Activated effector memory CD4-positive, alpha-beta T cell treated with anti-CD3 and anti-CD28 coated beads, Interleukin-2, amount 50 U/mL, for 16 hours (primary cell): Measurements from ENCODE around the gene GAL3ST2.
"Not testable (repeated sequence)": the region's sequence is repeated elsewhere in the genome, so short reads cannot be mapped to it uniquely, and the experiment has no call there.

Experiments used
- DNase-seq: peaks from one replicate; pipeline ENCODE4 v3.0.0-alpha.2; 2020

Gene GAL3ST2

DNA sequence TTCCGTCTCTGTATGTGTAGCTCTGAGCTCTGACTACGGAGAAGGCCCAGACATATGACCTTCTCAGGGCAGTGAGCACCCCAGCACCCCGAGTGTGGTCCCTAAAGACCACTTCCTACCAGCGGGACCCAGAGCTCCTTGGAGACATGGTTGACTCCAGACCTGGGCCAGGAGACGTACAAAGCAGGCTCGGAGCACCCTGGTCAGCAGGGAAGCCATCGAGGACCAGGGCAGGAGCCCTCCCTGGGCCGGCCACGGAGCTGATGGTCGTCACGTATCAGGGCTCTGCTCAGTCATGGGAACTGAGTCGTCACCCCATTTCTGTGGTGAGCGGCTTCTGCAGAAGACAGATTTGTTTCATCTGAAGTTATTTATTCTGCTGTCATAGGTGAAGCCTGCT lies 19.6 kb downstream of the GAL3ST2 start:
- DNase-seq: peak; percentile 46

DNA sequence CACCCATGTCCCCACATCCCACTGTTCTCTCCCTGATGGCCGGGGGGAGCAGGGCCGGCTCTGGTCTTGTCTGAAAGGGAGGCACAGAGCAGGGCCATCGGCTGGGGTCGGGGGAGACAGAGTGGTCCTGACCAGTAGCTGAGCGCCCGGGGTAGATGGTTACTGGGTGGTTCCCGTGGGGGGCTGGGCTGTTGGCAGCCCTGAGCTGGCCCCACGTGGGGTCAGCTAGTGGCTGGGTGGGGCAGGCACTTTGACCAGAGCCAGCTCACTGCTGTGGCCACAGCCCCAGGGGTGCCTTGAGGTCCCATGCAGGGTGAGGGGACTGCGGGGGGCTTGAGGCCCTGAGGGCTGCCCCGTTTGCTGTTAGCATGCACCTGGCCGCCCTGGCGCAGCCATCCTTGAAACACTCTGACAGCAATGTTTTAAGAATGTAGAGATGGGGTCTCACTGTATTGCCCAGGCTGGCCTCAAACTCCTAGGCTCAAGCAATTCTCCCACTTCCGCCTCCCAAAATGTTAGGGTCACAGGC lies 20.1 kb downstream of the GAL3ST2 start:
- DNase-seq: peak; percentile 61

DNA sequence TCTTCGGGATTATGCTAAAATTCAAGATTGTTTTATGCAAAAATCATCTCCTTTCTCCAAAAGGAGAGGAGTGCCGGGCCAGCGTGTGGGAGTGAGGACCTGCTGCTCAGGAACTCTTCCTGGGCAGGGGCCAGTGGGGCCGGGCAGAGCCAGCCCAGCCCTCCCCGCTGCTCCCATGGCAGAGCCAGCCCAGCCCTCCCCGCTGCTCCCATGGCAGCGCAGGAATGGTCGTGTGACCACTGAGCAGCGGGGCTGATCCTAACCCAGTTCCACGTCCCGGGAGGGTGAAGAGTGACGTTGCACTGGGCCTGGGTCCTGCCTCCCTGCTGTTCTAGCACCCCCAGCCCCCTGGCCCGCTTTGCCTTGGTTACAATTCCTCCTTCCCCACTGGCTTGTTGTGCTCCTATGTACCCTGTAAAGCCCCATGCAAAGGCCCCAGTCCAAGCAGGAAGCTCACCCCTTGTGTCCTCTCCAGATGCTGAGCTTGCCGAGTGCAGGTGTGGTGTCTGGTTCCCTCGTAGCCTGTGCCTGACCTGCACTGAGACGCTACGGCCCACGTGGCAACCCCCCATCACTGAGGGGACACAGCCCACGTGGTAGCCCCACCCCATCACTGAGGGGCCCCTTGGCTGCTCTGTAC lies 20.9 kb downstream of the GAL3ST2 start:
- peak; percentile 43 for DNase-seq

DNA sequence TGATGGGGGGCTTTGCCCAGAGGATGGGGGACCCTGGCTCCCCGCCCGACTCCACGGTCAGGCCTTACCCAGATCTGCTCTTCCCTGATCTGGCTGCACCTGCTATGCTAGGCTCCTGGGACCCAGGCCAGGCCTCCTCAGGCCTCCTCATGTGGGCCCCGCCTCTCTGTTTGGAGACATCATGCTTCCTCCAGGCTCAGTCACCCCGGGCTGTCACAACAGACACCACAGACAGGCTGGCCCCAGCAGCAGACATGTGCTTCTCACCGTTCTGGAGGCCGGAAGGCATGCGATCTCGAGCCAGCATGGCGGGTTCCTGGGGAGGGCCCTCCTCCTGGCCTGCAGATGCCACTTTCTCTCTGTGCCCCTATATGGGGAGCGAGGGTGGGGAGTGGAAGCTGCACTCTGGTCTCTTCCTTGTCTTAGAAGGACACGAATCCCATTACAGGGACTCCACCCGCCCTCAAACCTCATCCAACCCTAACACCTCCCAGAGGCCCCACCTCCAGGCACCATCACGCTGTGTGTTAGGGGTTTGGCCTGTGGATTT lies 21.5 kb downstream of the GAL3ST2 start:
- DNase-seq: no peak

DNA sequence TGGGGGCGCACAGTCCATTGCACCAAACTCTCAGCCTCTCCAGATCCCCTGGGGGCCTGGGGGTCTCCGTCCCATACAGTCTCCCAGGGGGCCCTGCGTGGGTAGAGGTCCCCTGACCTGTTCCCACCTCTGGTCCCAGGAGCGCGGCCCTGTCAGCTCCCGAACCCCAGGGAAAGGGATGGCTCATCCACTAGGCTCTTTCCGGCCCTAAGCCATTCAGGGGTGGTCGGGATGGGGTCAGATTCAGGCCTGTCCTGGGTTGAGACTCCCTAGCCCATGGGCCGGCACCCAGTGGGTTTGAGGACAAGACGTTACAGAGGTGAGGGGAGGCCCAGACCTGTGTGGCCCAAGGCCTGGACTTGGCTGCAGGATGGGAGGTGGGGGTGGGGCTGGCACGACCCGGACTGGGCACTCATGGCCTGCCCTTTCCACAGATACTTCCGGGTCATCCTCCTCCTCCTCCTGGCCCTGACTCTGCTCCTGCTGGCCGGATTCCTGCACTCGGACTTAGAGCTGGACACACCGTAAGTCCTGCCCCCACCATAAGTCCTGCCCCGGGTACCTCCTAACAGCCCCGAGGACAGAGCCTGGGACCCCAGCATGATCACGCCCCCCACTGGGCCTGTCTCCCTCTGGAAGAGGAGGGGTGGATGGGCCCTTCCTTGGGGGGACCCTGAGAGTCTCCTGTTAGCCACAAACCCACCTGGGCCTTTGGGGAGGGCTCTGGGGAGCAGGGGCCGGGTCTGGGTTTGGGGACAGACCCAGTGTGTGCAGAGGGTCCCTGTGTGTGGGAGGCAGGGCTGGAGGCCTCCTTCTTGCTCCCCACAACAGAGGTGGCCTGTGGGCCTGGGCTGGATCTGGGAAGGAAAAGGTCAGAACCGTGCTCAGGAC lies 22.3 kb downstream of the GAL3ST2 start:
- DNase-seq: peak; percentile 53

DNA sequence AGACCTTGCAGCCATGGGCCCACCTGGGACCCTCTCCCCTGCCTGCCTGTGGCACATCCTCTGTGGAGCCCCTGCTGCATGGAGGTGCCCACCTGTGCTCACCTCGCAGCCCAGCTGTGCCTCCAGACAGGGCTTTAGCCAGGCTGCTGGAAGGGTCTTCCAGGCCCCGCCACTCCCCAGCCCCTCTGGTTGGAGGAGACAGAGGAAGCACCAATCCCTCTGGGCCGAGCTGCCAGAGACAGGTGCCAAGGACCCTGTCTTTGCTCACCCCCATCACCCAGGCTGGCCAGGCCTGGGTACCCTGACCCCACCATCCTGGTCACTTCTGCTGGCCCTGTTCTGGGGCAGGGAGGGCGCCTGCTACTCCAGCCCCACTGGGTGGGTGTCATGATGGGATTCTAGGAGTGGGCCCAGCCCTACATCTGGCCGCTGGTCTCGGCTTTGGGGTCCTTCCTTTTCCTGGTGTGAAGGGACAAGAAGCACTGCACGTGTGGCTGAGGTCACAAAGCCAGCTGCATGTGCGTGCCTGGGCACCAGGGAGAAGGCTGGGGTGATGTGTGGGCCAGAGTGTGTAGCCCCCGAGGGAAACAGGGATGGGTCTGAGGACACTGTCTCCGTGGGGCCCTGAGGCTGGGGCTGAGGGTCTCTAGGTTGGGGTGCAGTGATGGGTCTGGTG lies 23.0 kb downstream of the GAL3ST2 start:
- DNase-seq: peak; percentile 62

DNA sequence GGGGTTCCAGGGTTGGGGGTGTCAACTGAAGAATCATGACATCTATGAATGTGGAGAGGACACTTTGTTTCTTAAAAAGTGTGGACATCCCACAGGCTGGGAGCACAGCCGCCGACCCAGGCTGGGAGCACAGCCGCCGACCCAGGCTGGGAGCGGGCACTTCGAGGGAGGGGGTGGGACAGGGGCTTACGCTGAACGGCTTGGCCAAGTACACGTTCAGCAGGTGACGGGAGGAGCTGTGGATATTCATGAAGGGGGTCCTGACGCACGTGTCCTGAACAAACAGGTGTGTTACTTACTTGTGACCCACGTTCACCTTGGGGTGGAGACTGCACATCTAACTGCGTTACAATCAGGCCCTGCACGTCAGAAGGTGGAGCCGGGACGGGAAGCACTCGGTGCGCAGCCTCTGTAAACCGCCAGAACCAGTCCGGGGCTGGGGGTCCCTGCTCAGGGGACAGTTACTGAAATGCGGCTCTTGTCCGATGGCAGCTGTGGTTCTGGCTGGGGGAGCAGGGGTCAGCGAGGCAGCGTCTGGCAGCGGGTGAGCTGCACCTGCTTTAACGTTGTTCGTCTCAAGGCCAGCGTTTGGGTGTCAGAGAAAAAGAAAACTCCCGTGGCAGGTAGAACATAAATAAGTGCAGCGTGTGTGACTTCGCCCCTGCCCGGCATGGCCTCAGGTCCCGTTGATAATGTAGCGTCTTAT lies 23.7 kb downstream of the GAL3ST2 start:
- DNase-seq: peak; percentile 45

DNA sequence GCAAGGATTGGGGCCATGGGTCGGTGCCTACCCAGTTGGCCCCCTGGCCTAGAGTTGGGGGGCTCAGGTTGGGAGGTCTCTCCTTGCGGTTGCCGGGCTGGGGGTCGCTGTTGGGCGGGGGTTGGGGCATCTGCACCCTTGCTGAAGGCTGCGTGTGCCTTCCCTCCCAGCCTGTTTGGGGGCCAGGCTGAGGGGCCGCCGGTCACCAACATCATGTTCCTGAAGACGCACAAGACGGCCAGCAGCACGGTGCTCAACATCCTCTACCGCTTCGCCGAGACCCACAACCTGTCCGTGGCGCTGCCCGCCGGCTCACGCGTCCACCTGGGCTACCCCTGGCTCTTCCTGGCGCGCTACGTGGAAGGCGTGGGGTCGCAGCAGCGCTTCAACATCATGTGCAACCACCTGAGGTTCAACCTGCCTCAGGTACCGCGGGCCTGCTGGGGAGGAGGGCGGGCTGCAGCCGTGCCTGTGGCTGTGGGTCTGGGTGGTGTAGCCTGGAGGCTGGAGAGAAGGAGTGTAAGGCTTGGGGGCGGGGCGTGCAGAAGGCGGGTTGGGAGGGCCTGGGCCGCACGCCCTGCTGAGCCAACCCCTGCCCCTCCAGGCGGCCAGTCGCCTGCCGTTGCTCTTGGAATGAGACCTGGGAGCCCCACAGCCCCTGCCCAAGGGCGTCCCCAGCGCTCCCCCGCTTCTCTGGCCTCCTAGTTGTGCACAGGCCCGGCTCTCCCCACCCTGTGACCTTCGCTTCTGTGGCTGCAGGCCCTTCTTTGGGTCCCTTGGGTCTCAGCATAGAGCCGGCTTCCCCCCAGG lies 25.2 kb downstream of the GAL3ST2 start:
- DNase-seq: peak; percentile 58

DNA sequence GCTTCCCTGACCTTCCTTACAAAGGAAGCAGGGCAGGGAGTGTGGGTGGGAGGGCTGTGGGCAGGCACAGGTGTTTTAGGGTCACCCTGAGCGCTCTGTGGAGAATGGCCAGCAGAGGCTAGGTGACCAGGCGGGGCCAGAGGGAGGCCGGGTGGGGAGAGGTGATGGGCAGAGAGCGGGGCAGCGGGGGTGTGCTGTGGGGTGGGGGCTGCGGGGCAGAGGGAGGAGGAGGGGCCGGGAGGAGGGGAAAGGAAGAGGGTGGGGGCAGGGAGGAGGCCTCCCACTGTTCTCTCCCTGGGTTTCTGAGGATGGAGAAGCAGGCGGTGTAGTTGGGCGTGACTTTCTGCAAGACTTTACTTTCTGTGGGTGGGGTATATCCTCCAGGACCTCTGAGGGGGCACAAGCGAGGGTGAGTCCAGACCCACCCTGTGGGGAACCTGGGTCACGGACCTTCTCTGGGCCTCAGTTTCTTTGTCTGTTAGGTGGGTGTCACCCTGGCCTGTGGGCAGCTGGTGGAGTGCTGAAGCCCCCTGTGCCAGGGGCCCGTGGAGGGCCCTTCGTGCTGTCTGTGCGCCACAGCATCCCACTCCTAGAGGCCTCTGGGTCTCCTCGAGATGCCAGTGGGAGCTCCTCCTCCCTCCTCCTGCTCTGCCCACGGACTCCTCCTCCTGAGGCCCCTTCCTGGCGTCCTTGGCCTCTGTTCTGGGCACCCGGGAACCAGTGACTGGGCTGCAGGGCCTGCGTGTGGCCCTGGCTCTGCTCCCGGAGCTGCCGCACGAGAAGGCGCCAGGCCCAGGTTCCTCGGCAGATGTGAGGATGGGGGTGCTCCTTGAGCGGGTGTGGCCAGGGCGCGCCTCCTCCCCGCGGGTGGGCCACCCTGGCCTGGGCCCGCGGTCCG lies 26.0 kb downstream of the GAL3ST2 start:
- peak; percentile 58 for DNase-seq

DNA sequence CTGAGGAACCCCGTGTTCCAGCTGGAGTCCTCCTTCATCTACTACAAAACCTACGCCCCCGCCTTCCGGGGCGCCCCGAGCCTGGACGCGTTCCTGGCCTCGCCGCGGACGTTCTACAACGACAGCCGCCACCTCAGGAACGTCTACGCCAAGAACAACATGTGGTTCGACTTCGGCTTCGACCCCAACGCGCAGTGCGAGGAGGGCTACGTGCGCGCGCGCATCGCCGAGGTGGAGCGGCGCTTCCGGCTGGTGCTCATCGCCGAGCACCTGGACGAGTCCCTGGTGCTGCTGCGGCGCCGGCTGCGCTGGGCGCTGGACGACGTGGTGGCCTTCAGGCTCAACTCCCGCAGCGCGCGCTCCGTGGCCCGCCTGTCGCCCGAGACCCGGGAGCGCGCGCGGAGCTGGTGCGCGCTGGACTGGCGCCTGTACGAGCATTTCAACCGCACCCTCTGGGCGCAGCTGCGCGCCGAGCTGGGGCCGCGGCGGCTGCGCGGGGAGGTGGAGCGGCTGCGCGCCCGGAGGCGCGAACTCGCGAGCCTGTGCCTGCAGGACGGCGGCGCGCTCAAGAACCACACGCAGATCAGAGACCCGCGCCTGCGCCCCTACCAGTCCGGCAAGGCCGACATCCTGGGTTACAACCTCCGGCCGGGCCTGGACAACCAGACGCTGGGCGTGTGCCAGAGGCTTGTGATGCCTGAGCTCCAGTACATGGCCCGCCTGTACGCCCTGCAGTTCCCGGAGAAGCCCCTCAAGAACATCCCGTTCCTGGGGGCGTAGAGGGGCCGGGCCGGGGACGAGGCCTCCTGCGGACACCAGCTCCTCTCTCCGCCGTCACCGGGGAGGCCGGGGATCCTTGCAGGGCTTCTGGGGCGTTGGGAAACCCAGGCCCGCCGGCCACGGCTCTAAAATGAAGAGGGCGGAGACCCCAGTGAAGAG lies 27.0 kb downstream of the GAL3ST2 start:
- DNase-seq: peak; percentile 76

DNA sequence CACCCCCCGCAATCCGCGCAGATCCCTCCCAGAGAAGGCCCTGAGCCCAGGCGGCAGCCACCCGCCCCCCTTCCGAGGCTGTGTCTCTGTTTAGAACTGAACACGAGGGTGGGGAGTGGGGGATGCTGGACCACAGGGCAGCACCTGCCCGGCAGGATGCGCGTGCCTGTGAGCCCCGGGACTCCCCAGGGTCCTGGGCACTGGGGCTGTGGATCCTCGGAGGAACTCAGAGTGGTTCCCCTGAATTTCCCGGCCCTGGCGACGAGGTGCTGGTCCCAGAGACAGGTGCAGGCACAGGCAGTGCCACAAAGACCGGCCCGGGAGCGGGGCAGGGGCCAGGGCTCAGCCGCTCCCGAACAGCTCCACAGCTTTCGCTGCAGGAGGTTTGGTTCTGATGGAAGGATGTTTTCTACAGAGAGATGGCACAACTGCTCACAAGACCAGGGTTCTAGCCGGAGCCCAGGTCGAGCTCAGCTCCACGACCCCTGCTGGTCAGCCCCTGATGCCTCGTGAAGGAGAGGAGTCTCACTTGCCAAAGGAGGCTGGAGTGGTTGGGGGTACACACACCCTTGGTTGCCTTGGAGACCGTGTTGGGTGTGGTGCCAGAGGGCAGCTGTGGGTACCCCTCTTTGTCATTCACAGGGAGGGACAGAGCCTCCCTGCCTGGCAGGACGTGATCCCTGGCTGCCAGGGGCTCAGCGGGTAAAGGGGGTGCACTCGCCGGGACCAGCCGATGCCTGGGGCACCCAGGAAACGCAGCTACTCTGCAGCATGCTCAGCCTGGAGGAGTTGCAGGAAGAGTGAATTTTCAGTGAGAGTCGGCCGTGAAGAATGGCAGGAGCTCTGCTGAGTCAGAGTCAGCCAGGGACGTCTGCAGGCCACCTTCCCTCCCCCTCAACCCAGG lies 28.0 kb downstream of the GAL3ST2 start:
- peak; percentile 64 for DNase-seq

DNA sequence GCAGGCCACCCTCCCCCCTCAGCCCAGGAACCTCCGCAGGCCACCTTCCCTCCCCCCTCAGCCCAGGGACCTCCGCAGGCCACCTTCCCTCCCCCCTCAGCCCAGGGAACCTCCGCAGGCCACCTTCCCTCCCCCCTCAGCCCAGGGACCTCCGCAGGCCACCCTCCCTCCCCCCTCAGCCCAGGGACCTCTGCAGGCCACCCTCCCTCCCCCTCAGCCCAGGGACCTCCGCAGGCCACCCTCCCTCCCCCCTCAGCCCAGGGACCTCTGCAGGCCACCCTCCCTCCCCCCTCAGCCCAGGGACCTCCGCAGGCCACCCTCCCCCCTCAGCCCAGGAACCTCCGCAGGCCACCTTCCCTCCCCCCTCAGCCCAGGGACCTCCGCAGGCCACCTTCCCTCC lies 29.6 kb downstream of the GAL3ST2 start:
- not testable (repeated sequence) for DNase-seq

DNA sequence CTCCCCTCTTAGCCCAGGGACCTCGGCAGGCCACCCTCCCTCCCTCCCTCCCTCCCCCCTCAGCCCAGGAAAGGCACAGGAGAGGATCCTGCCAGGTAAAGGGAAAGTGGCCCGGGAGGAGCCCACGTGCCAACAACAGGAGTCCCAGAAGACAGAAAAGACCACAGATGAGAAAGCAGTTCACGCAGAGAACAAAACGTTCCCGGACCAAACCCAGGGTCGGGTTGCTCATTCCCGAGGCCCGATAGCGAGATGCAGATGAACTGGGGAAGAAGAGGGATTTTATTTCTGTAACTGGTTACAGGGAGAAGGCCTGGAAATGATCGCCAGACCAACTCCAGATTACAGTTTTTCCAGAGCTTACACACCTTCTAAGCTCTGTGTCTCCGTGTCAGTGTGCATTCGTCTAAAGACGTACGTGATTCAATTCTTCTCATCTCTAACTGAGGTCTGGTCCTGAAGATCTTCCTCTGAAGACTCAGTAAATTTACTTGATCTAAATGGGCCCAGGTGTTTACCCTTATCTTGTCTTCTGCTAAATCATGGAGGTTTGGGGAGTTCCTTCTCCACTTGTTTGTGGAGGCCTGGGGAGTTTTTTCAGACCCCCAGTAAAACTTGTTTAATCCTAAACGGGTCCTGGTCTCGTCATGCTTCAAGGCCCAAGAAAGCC lies 31.6 kb downstream of the GAL3ST2 start:
- DNase-seq: no peak

DNA sequence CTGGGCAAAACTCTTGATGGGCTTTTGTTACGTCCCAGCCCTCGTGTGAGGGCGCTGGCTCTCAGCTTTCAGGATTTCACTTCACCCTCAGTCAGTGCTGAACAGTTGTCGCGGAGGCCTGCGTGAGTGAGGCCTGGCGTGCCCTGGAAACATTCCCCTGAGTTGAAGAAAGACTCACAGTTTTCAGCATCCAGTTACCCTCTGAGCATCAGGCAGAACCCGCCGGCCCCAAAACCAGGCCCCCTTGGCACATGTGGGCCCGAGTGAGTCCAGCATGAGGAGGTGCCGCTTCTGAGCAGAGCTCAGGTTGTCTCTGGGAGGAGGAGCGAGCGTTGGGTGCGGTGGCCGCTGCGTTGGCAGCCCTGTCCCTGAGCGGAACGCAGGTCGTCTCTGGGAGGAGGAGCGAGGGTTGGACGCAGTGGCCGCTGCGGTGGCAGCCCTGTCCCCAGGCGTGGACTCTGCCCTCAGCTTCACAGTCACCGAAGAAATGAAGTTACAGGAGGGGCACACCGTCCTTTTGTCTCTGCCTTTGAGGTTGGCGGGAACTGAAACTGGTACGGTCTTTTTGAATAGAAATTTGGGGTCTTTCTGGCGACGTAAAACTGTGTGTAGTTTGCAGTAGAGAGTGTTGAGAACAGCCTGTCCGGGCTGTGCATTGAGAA lies 32.2 kb downstream of the GAL3ST2 start, which contains the start of gene NEU4:
Gene NEU4, plus strand, starts transcription at position 473 of the 662 bp plus-strand sequence. CDS start 5,292 bp downstream, outside the sequence.
- no peak for DNase-seq

DNA sequence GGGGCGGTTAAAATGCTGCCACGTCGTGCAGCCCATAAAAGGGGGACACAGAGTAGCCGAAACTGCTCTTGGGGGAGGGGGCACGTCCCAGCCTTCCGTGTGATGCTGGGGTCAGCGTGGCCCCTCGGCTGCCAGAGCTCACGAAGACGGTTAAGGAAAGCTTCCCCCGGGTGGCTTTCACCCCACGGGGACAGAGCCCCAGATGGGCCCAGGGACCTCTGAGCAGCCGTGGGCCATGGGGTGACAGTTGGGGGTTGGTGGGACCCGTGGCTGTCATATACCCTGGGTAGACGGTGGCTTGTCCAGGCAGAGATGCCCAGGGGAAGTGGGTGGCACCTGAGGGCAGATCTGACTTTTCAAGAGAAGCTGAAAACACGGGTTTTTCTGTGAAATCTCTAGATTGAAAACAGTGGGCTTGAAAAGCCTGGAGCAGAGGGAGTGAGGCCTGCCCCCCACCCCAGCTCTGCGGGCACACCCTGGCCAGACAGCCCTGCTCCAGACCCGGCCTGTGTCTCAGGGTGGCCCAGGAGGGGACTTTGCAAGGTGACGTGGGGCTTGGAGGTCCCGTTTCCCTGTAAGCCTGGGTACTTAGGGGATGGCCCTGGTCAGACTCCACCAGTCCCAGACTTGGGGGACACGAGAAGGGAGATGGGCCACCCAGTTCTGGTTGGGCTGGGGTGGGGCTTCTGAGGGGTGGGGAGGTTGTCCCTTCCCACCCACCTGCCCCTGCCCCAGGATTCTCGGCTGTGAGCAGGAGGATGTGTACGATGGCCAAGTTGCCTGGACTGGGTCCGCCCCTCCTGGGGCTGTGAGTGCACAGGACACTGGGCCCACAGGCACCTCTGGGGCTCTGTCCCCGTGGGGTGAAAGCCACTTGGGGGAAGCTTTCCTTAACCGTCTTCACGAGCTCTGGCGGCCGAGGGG lies 33.0 kb downstream of the GAL3ST2 start:
- DNase-seq: no peak
